Mesothelial cell of epicardium (in vitro differentiated cells): Measurements from ENCODE around the gene ZGRF1. TPM values are rescaled to one million over a fixed set of nuclear protein-coding genes. Genes with fewer than 3 reads are reported as not detected.

Experiments used
- DNase-seq, 2 experiments: peaks; one replicate each; pipeline ENCODE4 v3.0.0; 2021; ENCODE audit warnings: low spot score in 2 of 2; ENCODE audit not compliant: unreplicated experiment in 2 of 2
- H3K27ac Mint-ChIP-seq: 2 replicates; pipeline ENCODE4 v1.8.0; 2021; ENCODE audit warnings: mixed read lengths
- H3K27me3 Mint-ChIP-seq: 2 replicates; pipeline ENCODE4 v1.8.0; 2021; ENCODE audit warnings: low read depth, mixed read lengths
- H3K36me3 Mint-ChIP-seq: 2 replicates; pipeline ENCODE4 v1.8.0; 2021; ENCODE audit warnings: mixed read lengths
- H3K4me1 Mint-ChIP-seq: 2 replicates; pipeline ENCODE4 v1.8.0; 2021; ENCODE audit warnings: mixed read lengths
- H3K4me3 Mint-ChIP-seq: 2 replicates; pipeline ENCODE4 v1.8.0; 2021; ENCODE audit warnings: mild to moderate bottlenecking, moderate library complexity, mixed read lengths
- H3K9me3 Mint-ChIP-seq: 2 replicates; pipeline ENCODE4 v1.8.0; 2021; ENCODE audit warnings: mixed read lengths
- total RNA-seq: library from RNA; stranded (reverse); gene quantifications from 3 replicates; pipeline ENCODE4 v1.2.1, GENCODE V29; 2021
- TF ChIP-seq, protein P1 (sequence below): fragments of 200-600 bp; sonication (generic); IDR thresholded peaks from one replicate; pipeline ENCODE4 v1.5.0; 2021; ENCODE audit warnings: antibody characterized with exemption; ENCODE audit not compliant: unreplicated experiment

ZGRF1 gene
- total RNA-seq, 1 donor from 2014 or later, result 17.9 TPM

DNA sequence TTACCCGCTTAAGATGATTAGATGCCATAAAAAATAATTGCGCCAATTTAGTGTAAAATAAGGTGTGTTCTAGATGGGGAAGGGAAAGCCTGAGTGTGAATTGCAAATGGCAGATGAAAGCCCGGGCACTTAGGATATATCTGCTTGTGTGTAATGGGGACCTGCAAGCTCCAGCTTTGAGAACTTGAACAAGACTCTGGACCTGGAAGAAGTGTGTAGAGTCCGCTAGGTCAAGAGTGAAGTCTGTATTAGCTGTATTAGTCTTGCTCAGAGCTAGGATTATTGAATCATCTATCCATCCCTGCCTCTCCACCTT lies 124.9 kb downstream of the ZGRF1 start:
- H3K36me3 Mint-ChIP-seq, result no peaks in the 10 kb centered on the region
- H3K4me3 Mint-ChIP-seq, result no peak overlapping the region

GRCh38 chr4:112511093-112511802 lies 125.5 kb downstream of the ZGRF1 start:
- peaks cover 32% of the 10 kb centered on the region for H3K4me1 Mint-ChIP-seq
- no peaks in the 10 kb centered on the region for H3K9me3 Mint-ChIP-seq
- H3K4me3 Mint-ChIP-seq, result peak overlapping the region; percentile 48
- H3K27me3 Mint-ChIP-seq, result peaks cover 96% of the 10 kb centered on the region
- TF ChIP-seq, protein P1, sequence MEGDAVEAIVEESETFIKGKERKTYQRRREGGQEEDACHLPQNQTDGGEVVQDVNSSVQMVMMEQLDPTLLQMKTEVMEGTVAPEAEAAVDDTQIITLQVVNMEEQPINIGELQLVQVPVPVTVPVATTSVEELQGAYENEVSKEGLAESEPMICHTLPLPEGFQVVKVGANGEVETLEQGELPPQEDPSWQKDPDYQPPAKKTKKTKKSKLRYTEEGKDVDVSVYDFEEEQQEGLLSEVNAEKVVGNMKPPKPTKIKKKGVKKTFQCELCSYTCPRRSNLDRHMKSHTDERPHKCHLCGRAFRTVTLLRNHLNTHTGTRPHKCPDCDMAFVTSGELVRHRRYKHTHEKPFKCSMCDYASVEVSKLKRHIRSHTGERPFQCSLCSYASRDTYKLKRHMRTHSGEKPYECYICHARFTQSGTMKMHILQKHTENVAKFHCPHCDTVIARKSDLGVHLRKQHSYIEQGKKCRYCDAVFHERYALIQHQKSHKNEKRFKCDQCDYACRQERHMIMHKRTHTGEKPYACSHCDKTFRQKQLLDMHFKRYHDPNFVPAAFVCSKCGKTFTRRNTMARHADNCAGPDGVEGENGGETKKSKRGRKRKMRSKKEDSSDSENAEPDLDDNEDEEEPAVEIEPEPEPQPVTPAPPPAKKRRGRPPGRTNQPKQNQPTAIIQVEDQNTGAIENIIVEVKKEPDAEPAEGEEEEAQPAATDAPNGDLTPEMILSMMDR, result no peak
- H3K36me3 Mint-ChIP-seq, result no peaks in the 10 kb centered on the region
- no peak for DNase-seq
- H3K27ac Mint-ChIP-seq, result no peak overlapping the region

More for the DNA sequence above, 124.9 kb downstream of the ZGRF1 start:
- H3K9me3 Mint-ChIP-seq, result no peaks in the 10 kb centered on the region
- TF ChIP-seq, protein P1, result no peak
- H3K27me3 Mint-ChIP-seq, result peaks cover 95% of the 10 kb centered on the region
- no peak for DNase-seq
- peaks cover 35% of the 10 kb centered on the region for H3K4me1 Mint-ChIP-seq
- H3K27ac Mint-ChIP-seq, result no peak overlapping the region

DNA sequence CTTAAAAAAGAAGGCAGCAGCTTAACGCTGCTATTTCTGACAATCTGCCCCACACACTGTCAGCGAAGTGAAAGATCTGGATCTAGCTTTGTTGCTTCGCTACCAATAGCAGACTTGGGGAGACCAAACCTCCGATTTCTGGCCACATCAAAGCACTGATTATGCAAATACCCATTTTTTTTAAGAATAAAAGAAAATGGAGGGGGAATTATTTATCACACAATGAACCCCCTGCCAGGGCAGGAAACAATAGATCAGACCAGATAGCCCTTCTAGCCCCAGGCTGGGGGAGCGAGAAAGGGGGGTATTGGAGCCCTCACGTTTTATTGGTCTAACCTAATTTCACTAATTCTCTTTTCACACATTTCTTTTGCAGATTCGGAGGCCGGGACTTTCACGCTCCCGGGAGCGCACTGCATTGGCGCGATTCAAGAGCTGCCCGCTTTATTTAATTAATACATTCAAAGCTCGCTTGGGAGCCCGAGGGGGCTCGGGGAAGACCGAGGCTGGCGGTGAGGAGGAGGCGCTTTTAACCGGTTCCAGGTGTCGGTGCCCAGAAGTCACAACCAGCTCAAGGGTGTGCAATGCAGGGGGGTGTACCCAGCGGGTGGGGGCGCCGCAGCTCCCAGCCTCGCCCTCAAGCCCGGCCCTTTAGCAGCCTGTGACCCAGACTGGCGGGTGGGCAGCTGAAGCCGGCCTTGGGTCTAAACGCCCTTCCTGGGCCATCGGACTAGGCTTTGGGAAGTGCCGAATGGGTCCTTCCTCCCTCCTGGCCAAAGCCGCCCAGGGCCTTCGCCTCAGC lies 126.2 kb downstream of the ZGRF1 start:
- no peak overlapping the region for H3K4me3 Mint-ChIP-seq
- H3K36me3 Mint-ChIP-seq, result no peaks in the 10 kb centered on the region
- DNase-seq, result no peak
- no peaks in the 10 kb centered on the region for H3K9me3 Mint-ChIP-seq
- TF ChIP-seq, protein P1, result no peak
- peaks cover 96% of the 10 kb centered on the region for H3K27me3 Mint-ChIP-seq
- H3K4me1 Mint-ChIP-seq, result peaks cover 26% of the 10 kb centered on the region
- no peak overlapping the region for H3K27ac Mint-ChIP-seq

DNA sequence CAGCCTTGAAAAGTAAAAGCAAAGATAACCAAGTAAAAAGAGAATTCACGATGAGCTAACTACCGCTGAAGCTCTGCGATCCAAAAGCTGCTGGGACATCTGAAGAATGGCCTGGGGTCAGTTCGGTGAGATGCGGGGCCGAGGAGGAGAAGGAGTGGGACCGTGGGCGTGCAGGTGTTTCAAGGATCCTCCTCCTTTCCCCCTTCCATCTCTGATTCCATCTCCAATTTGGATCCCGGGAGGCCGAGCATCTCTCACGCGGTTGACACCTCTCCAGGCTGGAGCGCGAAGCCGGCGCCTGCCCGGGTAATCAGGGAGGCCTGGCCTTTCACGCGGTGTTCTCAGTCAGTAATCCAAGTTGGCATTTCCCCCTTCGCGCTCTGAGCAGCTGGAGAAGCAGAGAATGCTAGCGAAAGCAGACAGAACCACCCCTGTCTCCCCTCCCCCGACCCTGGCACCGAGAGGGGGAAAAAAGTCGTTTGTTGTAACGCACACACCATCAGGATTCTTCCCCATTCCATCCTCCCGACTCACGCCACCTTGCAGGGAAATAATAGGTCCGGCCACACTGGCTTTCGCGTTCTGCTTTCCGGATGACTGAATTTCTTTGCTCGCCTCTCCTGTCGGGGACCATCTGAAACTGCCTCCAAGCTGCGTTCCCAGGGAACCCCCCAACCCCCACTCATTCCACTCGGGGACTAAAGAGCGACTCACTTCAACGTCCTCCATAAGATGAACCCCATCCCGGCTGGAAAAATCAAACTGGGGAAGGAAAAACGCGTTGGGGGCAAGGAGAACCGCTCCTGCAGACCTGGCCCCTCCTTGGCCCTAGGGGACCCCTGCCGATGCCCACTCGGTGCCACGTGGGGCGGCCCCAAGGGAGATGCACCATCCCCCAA lies 127.2 kb downstream of the ZGRF1 start:
- Mint-ChIP-seq H3K9me3 (no peaks in the 10 kb centered on the region), H3K4me3 (no peak overlapping the region), H3K27me3 (peaks cover 96% of the 10 kb centered on the region), H3K4me1 (peaks cover 20% of the 10 kb centered on the region), H3K27ac (no peak overlapping the region), H3K36me3 (no peaks in the 10 kb centered on the region)
- DNase-seq, result no peak
- TF ChIP-seq, protein P1, result no peak

DNA sequence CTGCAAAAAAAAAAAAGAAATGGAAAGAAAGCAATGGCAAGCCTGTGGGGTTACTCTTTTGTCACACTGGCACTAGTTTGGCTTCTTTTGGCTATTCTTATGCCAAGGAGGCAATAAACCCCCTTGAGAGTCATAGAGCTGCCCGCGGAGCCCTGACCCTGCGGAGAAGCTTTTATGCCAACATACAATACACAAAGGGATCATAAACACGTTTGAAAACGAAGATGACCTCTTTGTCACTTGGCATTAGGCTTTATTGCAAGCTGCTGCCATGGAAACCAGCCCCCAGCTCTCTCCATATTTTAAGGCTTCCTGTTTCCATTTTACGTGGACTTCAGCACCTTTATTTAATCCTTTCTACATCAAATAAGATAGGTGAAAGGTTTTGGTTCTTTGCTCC lies 128.4 kb downstream of the ZGRF1 start:
- Mint-ChIP-seq H3K27me3 (peaks cover 95% of the 10 kb centered on the region), H3K9me3 (no peaks in the 10 kb centered on the region), H3K27ac (no peak overlapping the region), H3K4me3 (no peak overlapping the region), H3K4me1 (peaks cover 16% of the 10 kb centered on the region), H3K36me3 (no peaks in the 10 kb centered on the region)
- no peak for DNase-seq
- TF ChIP-seq, protein P1, result no peak
